NT2/D1 (cell line): Measurements from ENCODE around the gene NR3C2.

ENCODE experiments used
- DNase-seq: peaks from one replicate; pipeline ENCODE4 v3.0.0-alpha.2; 2011; ENCODE audit warnings: low read depth, low spot score
- H3K27me3 ChIP-seq: 2 replicates; pipeline ENCODE4 v1.6.0; 2011; ENCODE audit warnings: mild to moderate bottlenecking; ENCODE audit not compliant: insufficient read length, insufficient read depth
- H3K36me3 ChIP-seq: 2 replicates; pipeline ENCODE4 v1.6.1; 2011; ENCODE audit warnings: mild to moderate bottlenecking, low read length, mixed read lengths; ENCODE audit not compliant: insufficient read depth, insufficient read length
- H3K4me1 ChIP-seq: 2 replicates; pipeline ENCODE4 v1.5.1; 2011; ENCODE audit not compliant: insufficient read depth, insufficient read length
- H3K4me3 ChIP-seq: 2 replicates; pipeline ENCODE4 v1.5.1; 2011; ENCODE audit warnings: low read depth; ENCODE audit not compliant: insufficient read length
- H3K9ac ChIP-seq: 2 replicates; pipeline ENCODE4 v1.6.0; 2011; ENCODE audit warnings: low read depth; ENCODE audit not compliant: insufficient read length
- H3K9me3 ChIP-seq: 2 replicates; pipeline ENCODE4 v1.5.1; 2011; ENCODE audit warnings: mild to moderate bottlenecking, low read length; ENCODE audit not compliant: insufficient read depth
- SUZ12 ChIP-seq: IDR thresholded peaks from 2 replicates; pipeline ENCODE4 v1.6.1; 2011; ENCODE audit not compliant: insufficient read length, insufficient read depth; ENCODE audit errors: extremely low read depth
- YY1 ChIP-seq: IDR thresholded peaks from 2 replicates; pipeline ENCODE4 v1.6.1; 2011; ENCODE audit not compliant: insufficient read length, insufficient read depth
- ZNF274 ChIP-seq: IDR thresholded peaks from 2 replicates; pipeline ENCODE4 v1.6.1; 2011; ENCODE audit warnings: mild to moderate bottlenecking, low read depth, low read length

Gene NR3C2

GRCh38 chr4:148261848-148262247 lies 180.4 kb downstream of the NR3C2 start:
- Histone ChIP-seq H3K9ac (no peak overlapping the region), H3K36me3 (no peaks in the 10 kb centered on the region), H3K9me3 (no peaks in the 10 kb centered on the region), H3K4me3 (no peak overlapping the region), H3K4me1 (no peaks in the 10 kb centered on the region), H3K27me3 (no peaks in the 10 kb centered on the region)
- TF ChIP-seq SUZ12 (no peak), ZNF274 (no peak), YY1 (no peak)
- no peak for DNase-seq

- Histone ChIP-seq H3K4me3 (no peak overlapping the region), H3K9me3 (no peaks in the 10 kb centered on the region), H3K36me3 (no peaks in the 10 kb centered on the region), H3K27me3 (no peaks in the 10 kb centered on the region), H3K9ac (no peak overlapping the region), H3K4me1 (no peaks in the 10 kb centered on the region)
- DNase-seq, result no peak
- TF ChIP-seq ZNF274 (no peak), YY1 (no peak), SUZ12 (no peak)
These were observed 182.4 kb downstream of the NR3C2 start for GRCh38 chr4:148259841-148260240.

- Histone ChIP-seq H3K4me3 (no peak overlapping the region), H3K4me1 (no peaks in the 10 kb centered on the region), H3K9me3 (no peaks in the 10 kb centered on the region), H3K36me3 (no peaks in the 10 kb centered on the region), H3K9ac (no peak overlapping the region), H3K27me3 (no peaks in the 10 kb centered on the region)
- no peak for DNase-seq
- TF ChIP-seq YY1 (no peak), ZNF274 (no peak), SUZ12 (no peak)
These were observed 183.7 kb downstream of the NR3C2 start for GRCh38 chr4:148258535-148258934.

- Histone ChIP-seq H3K27me3 (no peaks in the 10 kb centered on the region), H3K4me3 (no peak overlapping the region), H3K9me3 (no peaks in the 10 kb centered on the region), H3K9ac (no peak overlapping the region), H3K36me3 (no peaks in the 10 kb centered on the region), H3K4me1 (no peaks in the 10 kb centered on the region)
- no peak for TF ChIP-seq ZNF274
- TF ChIP-seq YY1, result no peak
- no peak for TF ChIP-seq SUZ12
- DNase-seq, result no peak
These were observed 186.9 kb downstream of the NR3C2 start for GRCh38 chr4:148255344-148255720.

- Histone ChIP-seq H3K4me1 (no peaks in the 10 kb centered on the region), H3K27me3 (no peaks in the 10 kb centered on the region), H3K9me3 (no peaks in the 10 kb centered on the region), H3K36me3 (no peaks in the 10 kb centered on the region), H3K9ac (no peak overlapping the region), H3K4me3 (no peak overlapping the region)
- no peak for DNase-seq
- TF ChIP-seq SUZ12 (no peak), YY1 (no peak), ZNF274 (no peak)
These were observed 187.4 kb downstream of the NR3C2 start for GRCh38 chr4:148254621-148255343.

- DNase-seq, result no peak
- TF ChIP-seq SUZ12 (no peak), YY1 (no peak), ZNF274 (no peak)
- Histone ChIP-seq H3K9me3 (no peaks in the 10 kb centered on the region), H3K27me3 (no peaks in the 10 kb centered on the region), H3K4me3 (no peak overlapping the region), H3K36me3 (no peaks in the 10 kb centered on the region), H3K9ac (no peak overlapping the region), H3K4me1 (no peaks in the 10 kb centered on the region)
These were observed 188.4 kb downstream of the NR3C2 start for GRCh38 chr4:148253768-148254167.

GRCh38 chr4:148248824-148249223 lies 193.4 kb downstream of the NR3C2 start:
- Histone ChIP-seq H3K36me3 (no peaks in the 10 kb centered on the region), H3K4me1 (no peaks in the 10 kb centered on the region), H3K4me3 (no peak overlapping the region), H3K27me3 (no peaks in the 10 kb centered on the region), H3K9ac (no peak overlapping the region), H3K9me3 (no peaks in the 10 kb centered on the region)
- TF ChIP-seq ZNF274, result no peak
- DNase-seq, result no peak
